Measurements from ENCODE around the gene C19orf81. TPM values are rescaled to one million over a fixed set of nuclear protein-coding genes. Genes with fewer than 3 reads are reported as not detected.

Gene C19orf81
- total and polyA plus RNA-seq, 2 of the 4 experiments (the other 2 are of a cell fraction): 0.31 TPM; not detected in 1

- Histone ChIP-seq H2BK15ac (ENCODE audit: low read depth, low read length) (no peak overlapping the region), H4K8ac (ENCODE audit: low read depth in 2 of 2, low read length in 2 of 2) (no peak overlapping the region), H3K9ac (ENCODE audit: low read depth, low read length) (no peak overlapping the region), H3K36me3 (ENCODE audit: control insufficient read depth, insufficient read depth, low read length) (no peaks in the 10 kb centered on the region), H3K56ac (ENCODE audit: extremely low read depth, insufficient read depth, low read length) (no peak overlapping the region), H3K4ac (ENCODE audit: low read depth, low read length) (no peak overlapping the region), H3K27me3 (ENCODE audit: control insufficient read depth, insufficient read depth, low read length) (peaks cover 10% of the 10 kb centered on the region; the same call in 1 of the 2 replicates), H3K9me3 (ENCODE audit: control insufficient read depth, insufficient read depth, low read length) (no peaks in the 10 kb centered on the region), H3K9me1 (ENCODE audit: insufficient read depth, low read length) (no peaks in the 10 kb centered on the region), H4K5ac (ENCODE audit: low read depth, low read length) (no peak overlapping the region), H3K79me1 (ENCODE audit: low read depth in 1 of 2, low read length in 2 of 2) (no peaks in the 10 kb centered on the region), H2AK5ac (ENCODE audit: low read depth, low read length) (no peak overlapping the region), H3K4me2 (ENCODE audit: low read depth, low read length) (no peak overlapping the region), H3K14ac (replicated peaks; ENCODE audit: low read depth, low read length) (no peak overlapping the region), H2BK120ac (ENCODE audit: low read depth, low read length) (no peak overlapping the region), H3K27ac (ENCODE audit: insufficient read depth, low read length) (no peak overlapping the region), H4K20me1 (ENCODE audit: insufficient read depth, low read length) (no peaks in the 10 kb centered on the region), H3K4me3 (ENCODE audit: insufficient read depth, low read depth, low read length) (no peak overlapping the region), H3K23ac (ENCODE audit: low read depth, low read length) (no peak overlapping the region), H3K18ac (ENCODE audit: low read depth, low read length) (no peak overlapping the region), H2AK9ac (replicated peaks; ENCODE audit: low read depth, low read length, poor library complexity) (no peak overlapping the region), H2BK20ac (ENCODE audit: low read depth, low read length) (no peak overlapping the region), H3K4me1 (ENCODE audit: control insufficient read depth, insufficient read depth, low read length) (no peaks in the 10 kb centered on the region), H2AFZ (replicated peaks; ENCODE audit: low read length, poor library complexity) (no peak overlapping the region), H4K91ac (ENCODE audit: insufficient read depth, low read depth, low read length) (no peak overlapping the region), H2BK5ac (ENCODE audit: low read depth, low read length, poor library complexity, severe bottlenecking) (no peak overlapping the region)
- dilution Hi-C loops (cut with HindIII; ENCODE audit: low sequenced_read_pairs, unreplicated experiment) (no loop called here), intact Hi-C loops (cut with micrococcal nuclease) (no loop called here), in situ Hi-C loops (cut with MboI; ENCODE audit: low sequenced_read_pairs) (no loop called here)
- 28% methylated on average over 3 of the region's 5 CpGs; no CpG with 5 or more reads in 1 of the 2 experiments for WGBS, 2 experiments (ENCODE audit: extremely low coverage in 2 of 2, insufficient read length in 1 of 2)
- POLR2A ChIA-PET (ENCODE audit: unreplicated experiment): no interaction called here
- CTCF ChIA-PET: no interaction called here
- ATAC-seq (ENCODE audit: low read depth) (no peak), DNase-seq (no peak)
- BruUV-seq (replicated peaks): no TSS peak
- no peak for TF ChIP-seq POLR2A (IDR thresholded peaks at IDR 0.05; ENCODE audit: low read depth, low read length)
- no peak for TF ChIP-seq CTCF (conservative IDR thresholded peaks at IDR 0.05; ENCODE audit: low read depth, low read length)
- no peak for TF ChIP-seq MAZ (IDR thresholded peaks at IDR 0.05; ENCODE audit: borderline replicate concordance, low read depth, low read length)
- no peak for TF ChIP-seq RAD21 (IDR thresholded peaks at IDR 0.05; ENCODE audit: low read length)
- TF ChIP-seq RFX5 (IDR thresholded peaks at IDR 0.05; ENCODE audit: low read depth, low read length): no peak
- TF ChIP-seq RCOR1 (IDR thresholded peaks at IDR 0.05; ENCODE audit: insufficient replicate concordance, low read length): no peak
- no peak for TF ChIP-seq USF2 (IDR thresholded peaks at IDR 0.05; ENCODE audit: low read depth, low read length)
- TF ChIP-seq MXI1 (IDR thresholded peaks at IDR 0.05; ENCODE audit: borderline replicate concordance, low read depth, low read length): no peak
- no peak for TF ChIP-seq NFE2L2 (IDR thresholded peaks at IDR 0.05; ENCODE audit: low read depth, low read length)
- TF ChIP-seq BHLHE40 (IDR thresholded peaks at IDR 0.05; ENCODE audit: low read depth, low read length): no peak
- TF ChIP-seq FOS (IDR thresholded peaks at IDR 0.05; ENCODE audit: low read depth, low read length): no peak
- TF ChIP-seq CHD1 (IDR thresholded peaks at IDR 0.05; ENCODE audit: low read depth, low read length): no peak
- no peak for TF ChIP-seq ELK1 (IDR thresholded peaks at IDR 0.05; ENCODE audit: borderline replicate concordance, low read depth, low read length)
- no peak for TF ChIP-seq SMC3 (IDR thresholded peaks at IDR 0.05; ENCODE audit: low read depth, low read length)
- no peak for TF ChIP-seq MAFK (IDR thresholded peaks at IDR 0.05; ENCODE audit: low read depth, low read length)
Measured at GRCh38 chr19:50677636-50678035, 28.4 kb downstream of the C19orf81 start.
